Measurements from ENCODE around the gene DHX32.

DNA sequence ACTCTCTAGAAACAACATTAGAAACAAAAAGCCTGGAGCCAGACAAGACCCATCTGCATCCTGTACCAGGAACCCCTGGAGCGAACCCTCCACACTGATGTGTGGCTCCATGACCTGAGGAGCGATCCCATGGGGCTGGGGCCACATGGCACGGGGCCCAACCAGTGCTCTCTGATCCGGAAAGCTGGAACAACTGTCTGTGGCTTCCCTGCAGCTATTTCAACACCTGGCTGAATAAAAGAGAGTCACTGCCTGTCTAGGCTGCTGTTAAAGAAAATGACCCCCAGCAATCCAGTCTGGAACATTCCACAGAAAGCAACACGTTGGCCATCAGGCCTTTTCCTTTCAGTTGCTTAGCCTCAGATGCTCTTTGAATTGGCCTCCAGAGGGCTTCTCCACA is 79.0 kb downstream of the DHX32 start:
- TF ChIP-seq, protein P1, sequence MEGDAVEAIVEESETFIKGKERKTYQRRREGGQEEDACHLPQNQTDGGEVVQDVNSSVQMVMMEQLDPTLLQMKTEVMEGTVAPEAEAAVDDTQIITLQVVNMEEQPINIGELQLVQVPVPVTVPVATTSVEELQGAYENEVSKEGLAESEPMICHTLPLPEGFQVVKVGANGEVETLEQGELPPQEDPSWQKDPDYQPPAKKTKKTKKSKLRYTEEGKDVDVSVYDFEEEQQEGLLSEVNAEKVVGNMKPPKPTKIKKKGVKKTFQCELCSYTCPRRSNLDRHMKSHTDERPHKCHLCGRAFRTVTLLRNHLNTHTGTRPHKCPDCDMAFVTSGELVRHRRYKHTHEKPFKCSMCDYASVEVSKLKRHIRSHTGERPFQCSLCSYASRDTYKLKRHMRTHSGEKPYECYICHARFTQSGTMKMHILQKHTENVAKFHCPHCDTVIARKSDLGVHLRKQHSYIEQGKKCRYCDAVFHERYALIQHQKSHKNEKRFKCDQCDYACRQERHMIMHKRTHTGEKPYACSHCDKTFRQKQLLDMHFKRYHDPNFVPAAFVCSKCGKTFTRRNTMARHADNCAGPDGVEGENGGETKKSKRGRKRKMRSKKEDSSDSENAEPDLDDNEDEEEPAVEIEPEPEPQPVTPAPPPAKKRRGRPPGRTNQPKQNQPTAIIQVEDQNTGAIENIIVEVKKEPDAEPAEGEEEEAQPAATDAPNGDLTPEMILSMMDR (conservative IDR thresholded peaks at IDR 0.05; ENCODE audit: low read depth, low read length): no peak
- no peak for TF ChIP-seq EZH2 (IDR thresholded peaks at IDR 0.05; ENCODE audit: borderline replicate concordance, low read depth, low read length, poor library complexity, severe bottlenecking)
